HG02642 (cell line): ENCODE data around the gene ACBD6.

Source experiments
- ATAC-seq: cut with Tn5 transposase; IDR thresholded peaks from one replicate; pipeline ENCODE4 v1.9.1; 2021; ENCODE audit warnings: mild to moderate bottlenecking; ENCODE audit not compliant: unreplicated experiment, poor library complexity

Gene ACBD6

GRCh38 chr1:180381184-180381580 is 121.2 kb downstream of the ACBD6 start:
- no peak for ATAC-seq

GRCh38 chr1:180380259-180381183 is 121.9 kb downstream of the ACBD6 start:
- no peak for ATAC-seq

- ATAC-seq, result no peak
These were observed 125.6 kb downstream of the ACBD6 start for GRCh38 chr1:180376800-180377199.

- no peak for ATAC-seq
These were observed 126.1 kb downstream of the ACBD6 start for GRCh38 chr1:180376253-180376652.

- no peak for ATAC-seq
These were observed 129.6 kb downstream of the ACBD6 start for GRCh38 chr1:180372728-180373127.

- no peak for ATAC-seq
These were observed 131.8 kb downstream of the ACBD6 start for GRCh38 chr1:180370597-180370996.

GRCh38 chr1:180370188-180370587 is 132.2 kb downstream of the ACBD6 start:
- ATAC-seq, result no peak

- no peak for ATAC-seq
These were observed 133.3 kb downstream of the ACBD6 start for GRCh38 chr1:180369061-180369460.

- ATAC-seq, result no peak
These were observed 135.9 kb downstream of the ACBD6 start for GRCh38 chr1:180366371-180367068.

- ATAC-seq, result no peak
These were observed 137.3 kb downstream of the ACBD6 start for GRCh38 chr1:180365039-180365438.

GRCh38 chr1:180363246-180363995 is 139.0 kb downstream of the ACBD6 start:
- ATAC-seq, result no peak

- ATAC-seq, result no peak
These were observed 141.9 kb downstream of the ACBD6 start for GRCh38 chr1:180360333-180361075.

- ATAC-seq, result no peak
These were observed 143.7 kb downstream of the ACBD6 start for GRCh38 chr1:180358649-180359048.

- no peak for ATAC-seq
These were observed 148.4 kb downstream of the ACBD6 start for GRCh38 chr1:180353945-180354344.

- ATAC-seq, result no peak
These were observed 149.8 kb downstream of the ACBD6 start for GRCh38 chr1:180352588-180352987.

GRCh38 chr1:180352021-180352420 is 150.4 kb downstream of the ACBD6 start:
- no peak for ATAC-seq

GRCh38 chr1:180345148-180345547 is 157.2 kb downstream of the ACBD6 start:
- ATAC-seq, result no peak

GRCh38 chr1:180343921-180344769 is 158.2 kb downstream of the ACBD6 start:
- ATAC-seq, result peak; percentile 81

GRCh38 chr1:180327089-180327488 is 175.3 kb downstream of the ACBD6 start:
- ATAC-seq, result no peak
